GM21576 (cell line): ENCODE results near the gene MAPK8IP1.

Experiments
- ATAC-seq: cut with Tn5 transposase; IDR thresholded peaks from one replicate; pipeline ENCODE4 v1.9.1; 2021; ENCODE audit warnings: mild to moderate bottlenecking, moderate library complexity; ENCODE audit not compliant: unreplicated experiment

Gene MAPK8IP1

GRCh38 chr11:45859661-45860140, 25.8 kb upstream of the MAPK8IP1 start:
- no peak for ATAC-seq

- ATAC-seq: no peak
Measured at GRCh38 chr11:45860348-45860747, 25.1 kb upstream of the MAPK8IP1 start.

- no peak for ATAC-seq
Measured at GRCh38 chr11:45860764-45861510, 24.5 kb upstream of the MAPK8IP1 start.

- ATAC-seq: no peak
Measured at GRCh38 chr11:45864041-45864440, 21.4 kb upstream of the MAPK8IP1 start.

GRCh38 chr11:45869551-45869950, 15.9 kb upstream of the MAPK8IP1 start:
- ATAC-seq: no peak

GRCh38 chr11:45870706-45871105, 14.7 kb upstream of the MAPK8IP1 start:
- no peak for ATAC-seq

GRCh38 chr11:45871638-45872037, 13.8 kb upstream of the MAPK8IP1 start:
- ATAC-seq: no peak

- no peak for ATAC-seq
Measured at GRCh38 chr11:45872651-45873356, 12.6 kb upstream of the MAPK8IP1 start.

- no peak for ATAC-seq
Measured at GRCh38 chr11:45876401-45876800, 9.1 kb upstream of the MAPK8IP1 start.

GRCh38 chr11:45877221-45877620, 8.2 kb upstream of the MAPK8IP1 start:
- ATAC-seq: no peak

GRCh38 chr11:45877845-45878244, 7.6 kb upstream of the MAPK8IP1 start:
- ATAC-seq: no peak

- ATAC-seq: no peak
Measured at GRCh38 chr11:45879803-45880686, 5.4 kb upstream of the MAPK8IP1 start.

GRCh38 chr11:45880772-45881570, 4.5 kb upstream of the MAPK8IP1 start:
- no peak for ATAC-seq

- no peak for ATAC-seq
Measured at GRCh38 chr11:45881708-45882368, 3.6 kb upstream of the MAPK8IP1 start.

- no peak for ATAC-seq
Measured at GRCh38 chr11:45884596-45885185, 760 bp upstream of the MAPK8IP1 start.

GRCh38 chr11:45885921-45886721, 670 bp downstream of the MAPK8IP1 start:
- ATAC-seq: no peak

- ATAC-seq: no peak
Measured at GRCh38 chr11:45886816-45887520, 1.5 kb downstream of the MAPK8IP1 start.

GRCh38 chr11:45887587-45887986, 2.1 kb downstream of the MAPK8IP1 start:
- no peak for ATAC-seq
